HK-2 (cell line): ENCODE measurements around the gene ATP7B.
"Not testable (repeated sequence)": the region's sequence is repeated elsewhere in the genome, so short reads cannot be mapped to it uniquely, and the experiment has no call there.

ENCODE experiments used
- DNase-seq: peaks from one replicate; pipeline ENCODE4 v3.0.0-alpha.2; 2018; ENCODE audit not compliant: unreplicated experiment

The ATP7B gene

DNA sequence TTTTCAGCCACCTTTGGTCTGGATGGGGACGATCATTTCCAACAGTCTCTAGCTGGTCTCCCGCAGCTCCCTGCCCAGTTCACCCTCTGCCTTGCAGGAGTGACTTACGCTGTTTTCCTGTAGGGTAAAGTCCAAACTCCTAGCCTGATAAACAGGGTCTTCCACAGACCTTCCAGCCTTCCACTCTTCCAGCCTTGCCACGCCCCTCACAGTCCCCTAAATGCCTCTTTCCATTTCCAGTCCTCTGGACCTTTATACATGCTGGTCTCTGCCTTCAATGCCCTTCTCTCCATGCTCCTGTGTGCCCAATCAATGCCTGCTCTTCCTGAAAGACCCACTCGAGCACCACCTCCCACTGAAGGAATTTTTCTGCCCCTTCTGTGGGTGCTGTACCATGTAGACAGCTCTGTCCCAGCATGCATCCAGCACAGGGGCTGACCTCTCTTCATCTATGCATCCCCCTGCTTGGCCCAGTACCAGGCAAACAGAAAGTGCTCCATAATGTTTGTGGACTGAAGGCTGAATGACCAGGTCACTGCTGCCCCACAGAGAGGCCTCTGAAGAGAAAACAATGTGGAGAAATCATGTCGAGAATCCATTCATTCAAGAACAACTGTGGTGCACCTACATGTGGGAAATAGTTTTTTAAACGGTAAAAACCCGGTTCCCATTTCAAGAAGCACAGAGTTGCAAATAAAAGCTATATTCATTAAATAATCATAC, 4.6 kb downstream of the ATP7B start:
- no peak for DNase-seq

- DNase-seq = no peak
Observed at GRCh38 chr13:52005841-52006522, 5.3 kb downstream of the ATP7B start.

- no peak for DNase-seq
Observed at GRCh38 chr13:52004511-52005170, 6.6 kb downstream of the ATP7B start.

- no peak for DNase-seq
Observed at GRCh38 chr13:52003541-52003940, 7.7 kb downstream of the ATP7B start.

DNA sequence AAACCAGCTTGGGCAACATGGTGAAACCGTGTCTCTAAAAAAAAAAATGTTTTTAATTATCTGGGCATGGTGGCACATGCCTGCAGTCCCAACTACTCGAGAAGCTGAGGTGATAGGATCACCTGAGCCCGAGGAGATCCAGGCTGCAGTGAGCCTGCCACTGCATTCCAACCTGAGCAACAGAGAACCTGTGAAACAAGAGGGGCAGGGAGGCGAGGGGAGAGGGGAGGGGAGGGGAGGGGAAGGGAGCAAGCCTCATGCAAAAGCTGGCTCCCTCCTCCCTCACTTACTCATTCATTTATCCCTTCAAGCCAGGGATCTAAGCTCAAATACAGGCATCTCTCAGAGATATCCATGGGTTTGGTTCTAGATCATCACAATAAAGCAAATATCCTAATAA, 8.9 kb downstream of the ATP7B start:
- no peak for DNase-seq

DNA sequence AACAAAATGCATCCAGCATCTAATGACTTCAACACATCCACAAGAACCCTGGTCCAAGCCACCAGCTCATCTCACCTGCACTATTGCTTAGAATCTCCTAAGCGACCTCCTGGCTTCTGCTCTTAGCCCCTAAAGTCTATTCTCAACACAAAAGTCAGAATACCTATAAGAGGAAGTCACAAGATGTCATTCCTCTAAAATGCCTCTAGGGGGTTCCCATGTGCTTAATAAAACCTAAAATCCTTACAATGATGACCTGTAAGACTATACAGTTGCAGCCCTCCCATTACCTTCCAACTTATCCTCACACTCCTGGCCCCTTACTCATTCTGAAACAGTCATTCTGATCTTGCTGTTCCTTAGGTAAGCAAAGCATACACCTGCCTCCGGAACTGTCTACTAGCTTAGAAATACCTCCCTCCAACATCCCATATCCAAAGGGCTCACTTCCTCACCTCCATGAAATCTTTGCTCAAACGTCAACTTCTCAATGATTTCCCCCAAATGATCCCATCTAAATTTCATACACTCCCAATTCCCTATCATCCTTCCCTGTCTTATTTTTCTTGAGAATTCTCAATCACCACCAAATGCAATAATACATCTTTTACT, 10.0 kb downstream of the ATP7B start:
- no peak for DNase-seq

DNA sequence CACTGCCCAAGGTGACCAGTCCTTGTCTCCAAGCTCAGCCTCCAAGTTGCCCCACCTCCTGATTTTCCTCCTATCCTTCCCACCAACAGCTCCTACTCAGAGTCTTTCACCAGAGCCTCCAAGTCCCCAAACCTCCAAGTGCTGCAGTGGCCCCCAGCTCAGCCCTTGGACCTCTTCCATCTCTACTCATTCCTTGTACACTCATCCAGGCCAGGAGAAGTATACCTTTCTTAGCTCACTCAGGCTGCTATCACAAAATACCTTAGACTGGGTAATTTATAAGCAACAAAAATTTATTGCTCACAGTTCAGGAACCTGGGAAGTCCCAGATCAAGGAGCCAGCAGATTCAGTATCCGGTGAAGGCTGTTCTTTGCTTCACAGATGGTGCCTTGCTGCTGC, 11.3 kb downstream of the ATP7B start:
- no peak for DNase-seq

DNA sequence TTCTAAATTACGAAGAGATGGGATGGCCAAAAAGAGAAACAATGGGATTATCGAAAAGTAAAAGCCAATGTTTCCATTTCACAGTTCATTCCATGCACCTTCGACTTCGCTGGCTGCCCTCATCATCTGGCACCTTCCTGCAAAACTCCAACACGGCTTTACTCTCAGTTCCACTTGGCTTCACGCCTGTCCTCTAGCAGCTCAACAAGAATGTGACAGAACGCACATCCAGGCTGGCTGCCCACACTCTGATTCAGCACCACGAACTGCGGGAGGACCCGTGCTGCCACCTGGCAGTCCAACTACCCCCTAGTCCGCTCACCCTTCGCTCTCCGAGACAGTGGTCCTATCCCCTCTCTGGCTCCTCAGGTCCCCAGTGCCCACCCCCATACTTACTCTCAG, 11.7 kb downstream of the ATP7B start:
- DNase-seq = no peak

- DNase-seq = no peak
Observed at GRCh38 chr13:51998723-51999509, 12.3 kb downstream of the ATP7B start.

DNA sequence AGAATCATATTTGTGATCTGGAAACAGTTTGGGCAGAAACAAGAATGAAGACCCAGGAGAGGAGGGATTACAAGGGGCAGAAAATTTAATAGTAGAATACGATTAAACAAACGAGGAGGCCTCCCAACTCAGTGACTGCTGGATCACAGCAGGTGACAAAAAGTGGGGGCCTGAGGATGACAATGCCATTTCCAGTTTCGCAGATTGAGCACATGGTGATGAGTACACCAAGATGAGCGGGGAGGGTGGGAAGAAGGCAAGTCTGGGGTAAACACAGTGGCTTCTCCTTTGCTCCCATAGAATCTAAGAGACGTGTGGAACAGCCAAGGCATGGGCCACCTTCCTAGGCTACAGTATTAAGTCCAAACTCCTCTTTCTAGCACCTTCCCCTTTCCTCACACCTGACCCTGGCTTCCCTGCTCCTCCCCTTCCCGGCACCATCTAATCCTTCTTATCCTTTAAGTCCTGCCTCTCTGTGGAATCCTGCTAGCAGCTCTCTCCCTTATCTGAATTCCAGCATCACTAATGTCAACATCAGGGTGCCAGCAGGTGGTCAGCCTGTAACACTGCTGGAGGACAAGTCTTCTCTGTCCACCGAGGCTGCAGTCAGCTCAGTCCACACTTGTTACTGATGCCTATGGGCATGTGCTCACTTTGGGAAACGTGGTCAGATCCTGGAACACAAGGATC, 13.5 kb downstream of the ATP7B start:
- no peak for DNase-seq

GRCh38 chr13:51997186-51997585, 14.1 kb downstream of the ATP7B start:
- no peak for DNase-seq

DNA sequence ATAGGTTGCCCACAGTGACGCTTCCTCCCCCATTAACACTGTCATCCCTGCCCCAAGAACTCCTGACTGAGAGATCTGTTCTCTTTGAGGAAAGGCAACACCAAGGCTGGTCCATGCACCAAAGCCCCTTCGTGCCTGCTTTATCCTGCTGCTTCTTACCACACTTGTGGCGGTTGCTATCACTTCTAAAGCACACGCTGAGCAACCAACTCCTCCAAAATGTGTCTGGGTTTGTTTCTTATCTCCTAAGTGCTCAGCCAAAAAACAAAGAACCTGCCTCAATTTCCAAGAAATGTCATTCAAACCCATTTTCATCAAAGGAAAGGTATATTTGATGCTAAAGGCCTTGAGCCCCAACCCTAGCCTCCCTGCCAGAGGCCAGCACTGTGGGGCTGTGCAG, 14.6 kb downstream of the ATP7B start:
- no peak for DNase-seq

- no peak for DNase-seq
Observed at GRCh38 chr13:51995677-51996551, 15.3 kb downstream of the ATP7B start.

DNA sequence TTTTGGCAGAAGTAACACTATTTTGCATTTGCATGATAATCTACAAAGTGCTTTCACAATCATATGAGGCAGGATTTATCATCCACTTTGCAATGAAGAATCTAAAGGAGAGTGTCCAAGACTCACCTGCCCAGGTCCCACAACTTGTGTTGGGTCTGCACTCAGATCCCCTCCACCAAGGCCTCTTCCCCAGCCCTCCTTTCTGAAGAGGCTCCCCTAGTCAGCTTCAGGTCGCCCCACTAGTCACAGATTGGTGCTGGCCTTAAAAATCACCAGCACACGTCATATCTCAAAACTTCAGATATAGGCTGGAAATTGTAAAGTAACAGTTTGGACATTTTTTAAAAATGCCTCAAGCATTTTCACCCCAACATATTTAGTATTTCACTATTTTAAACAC, 17.5 kb downstream of the ATP7B start:
- no peak for DNase-seq

GRCh38 chr13:51988988-51989618, 22.1 kb downstream of the ATP7B start:
- no peak for DNase-seq

GRCh38 chr13:51984904-51985303, 26.3 kb downstream of the ATP7B start:
- not testable (repeated sequence) for DNase-seq

GRCh38 chr13:51983292-51983691, 28.0 kb downstream of the ATP7B start:
- not testable (repeated sequence) for DNase-seq

DNA sequence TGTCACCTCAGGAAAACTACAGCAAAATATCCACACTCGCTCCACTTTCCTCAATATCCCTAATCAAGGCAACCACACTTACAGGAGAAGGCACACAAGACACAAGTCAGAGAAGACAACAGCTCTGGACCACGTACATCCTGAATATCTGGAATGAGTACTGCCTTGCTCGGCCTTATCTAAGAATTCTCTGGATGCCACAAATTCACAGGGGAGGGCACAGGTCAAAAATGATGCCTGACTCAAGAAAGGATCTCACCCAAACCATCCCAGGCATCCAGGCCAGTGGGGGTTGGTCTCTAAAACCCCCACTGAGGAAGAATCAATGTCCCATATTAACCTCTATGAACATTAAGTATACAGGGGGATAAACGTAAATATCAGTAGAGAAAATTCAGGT, 29.9 kb downstream of the ATP7B start:
- no peak for DNase-seq

GRCh38 chr13:51980908-51981307, 30.3 kb downstream of the ATP7B start:
- no peak for DNase-seq
